OCI-LY1 (cell line): ENCODE results near the gene EFCAB13.
A peak's percentile ranks its signal among the peaks of the same experiment; 100 is the strongest.

Experiments used
- EZH2 ChIP-seq: fragments of 200-600 bp; sonication (generic), shearing (Covaris generic); IDR thresholded peaks from 2 replicates; pipeline ENCODE4 v1.8.0; 2017; ENCODE audit warnings: borderline replicate concordance, mixed run types, mild to moderate bottlenecking, antibody characterized with exemption, low read length, moderate library complexity, mixed read lengths
- TF ChIP-seq, protein P1 (sequence below): fragments of 200-600 bp; sonication (generic), shearing (Covaris generic); IDR thresholded peaks from 2 replicates; pipeline ENCODE4 v1.5.1; 2017; ENCODE audit warnings: mild to moderate bottlenecking, antibody characterized with exemption, low read length, moderate library complexity, mixed read lengths

- TF ChIP-seq, protein P1, sequence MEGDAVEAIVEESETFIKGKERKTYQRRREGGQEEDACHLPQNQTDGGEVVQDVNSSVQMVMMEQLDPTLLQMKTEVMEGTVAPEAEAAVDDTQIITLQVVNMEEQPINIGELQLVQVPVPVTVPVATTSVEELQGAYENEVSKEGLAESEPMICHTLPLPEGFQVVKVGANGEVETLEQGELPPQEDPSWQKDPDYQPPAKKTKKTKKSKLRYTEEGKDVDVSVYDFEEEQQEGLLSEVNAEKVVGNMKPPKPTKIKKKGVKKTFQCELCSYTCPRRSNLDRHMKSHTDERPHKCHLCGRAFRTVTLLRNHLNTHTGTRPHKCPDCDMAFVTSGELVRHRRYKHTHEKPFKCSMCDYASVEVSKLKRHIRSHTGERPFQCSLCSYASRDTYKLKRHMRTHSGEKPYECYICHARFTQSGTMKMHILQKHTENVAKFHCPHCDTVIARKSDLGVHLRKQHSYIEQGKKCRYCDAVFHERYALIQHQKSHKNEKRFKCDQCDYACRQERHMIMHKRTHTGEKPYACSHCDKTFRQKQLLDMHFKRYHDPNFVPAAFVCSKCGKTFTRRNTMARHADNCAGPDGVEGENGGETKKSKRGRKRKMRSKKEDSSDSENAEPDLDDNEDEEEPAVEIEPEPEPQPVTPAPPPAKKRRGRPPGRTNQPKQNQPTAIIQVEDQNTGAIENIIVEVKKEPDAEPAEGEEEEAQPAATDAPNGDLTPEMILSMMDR, result peak; percentile 93
- TF ChIP-seq EZH2, result no peak
These were observed 8.1 kb upstream of the EFCAB13 start for GRCh38 chr17:47315451-47316266.
